Measurements from ENCODE around the gene HAGHL. TPM values are rescaled to one million over a fixed set of nuclear protein-coding genes. Genes with fewer than 3 reads are reported as not detected.
"Not testable (repeated sequence)": the region's sequence is repeated elsewhere in the genome, so short reads cannot be mapped to it uniquely, and the experiment has no call there.

The HAGHL gene
- total and polyA plus RNA-seq, 2 donors (not counting 3 experiments of a cell fraction or from before 2014, with no cell fraction given), result 6.3 to 6.8 TPM

GRCh38 chr16:711548-712320, 15.2 kb upstream of the HAGHL start:
- DNase-seq (ENCODE audit: low read depth, low spot score), result peak; percentile 55
- peak; percentile 40 for FAIRE-seq
- peaks cover 5 to 10% of the 10 kb centered on the region in 2 experiments for H3K27me3 ChIP-seq (ENCODE audit: control insufficient read depth in 2 of 2, insufficient read depth in 2 of 2, low read length in 2 of 2)
- H3K4me2 ChIP-seq (ENCODE audit: insufficient read depth, low read length), result no peak overlapping the region
- intact Hi-C loops (cut with micrococcal nuclease), result loop anchor here (1.0 to 2.0 kb wide), 3 partner anchors 30 to 343 kb away; no protein-coding TSS in a partner anchor
- no peaks in the 10 kb centered on the region for H3K79me2 ChIP-seq (ENCODE audit: control insufficient read depth, insufficient read depth, low read length)
- dilution Hi-C loops (cut with MboI; ENCODE audit: extremely low pct_ligation_motif_present, low sequenced_read_pairs), result no loop called here
- peaks cover 10% of the 10 kb centered on the region for H3K4me1 ChIP-seq (ENCODE audit: control insufficient read depth, extremely low read depth, insufficient read depth, low read length)
- no peaks in the 10 kb centered on the region for H4K20me1 ChIP-seq (replicated peaks; ENCODE audit: control insufficient read depth, extremely low read depth, insufficient read depth, low read length)
- H3K27ac ChIP-seq (ENCODE audit: insufficient read depth, low read depth, low read length), result no peak overlapping the region
- POLR2A ChIA-PET, result no interaction called here
- no peaks in the 10 kb centered on the region for H3K9me1 ChIP-seq (replicated peaks; ENCODE audit: control insufficient read depth, extremely low read depth, insufficient read depth, low read length)
- CTCF ChIA-PET, result interaction anchor here (0.8 to 3.0 kb wide), 15 partner anchors 9 to 345 kb away, joined by 3 to 67 read pairs (median 5); partner anchors contain the start of genes ANTKMT, CHTF18, HAGHL and RPUSD1
- no TSS peak for BruUV-seq (replicated peaks)
- H2AFZ ChIP-seq (ENCODE audit: low read depth, low read length), result no peak overlapping the region
- H3K4me3 ChIP-seq (replicated peaks in 1 of 3; ENCODE audit: insufficient read depth in 1 of 3, low read depth in 1 of 3, low read length in 3 of 3), result no peak overlapping the region
- TF ChIP-seq CTCF (IDR thresholded peaks at IDR 0.05; ENCODE audit: extremely low read depth in 1 of 2, insufficient read depth in 1 of 2, low read depth in 1 of 2, low read length in 2 of 2) (peak; percentile 89 to 99), EZH2 (IDR thresholded peaks at IDR 0.05; ENCODE audit: borderline replicate concordance, low read depth, low read length, severe bottlenecking) (no peak)
- H3K36me3 ChIP-seq (ENCODE audit: control insufficient read depth in 2 of 2, extremely low read depth in 1 of 2, insufficient read depth in 2 of 2, low read length in 2 of 2), result no peaks in the 10 kb centered on the region
- H3K9me3 ChIP-seq (replicated peaks; ENCODE audit: control insufficient read depth, insufficient read depth, low read length), result no peaks in the 10 kb centered on the region
- H3K9ac ChIP-seq (replicated peaks; ENCODE audit: extremely low read depth, insufficient read depth, low read length), result no peak overlapping the region

- H4K20me1 ChIP-seq (replicated peaks; ENCODE audit: control insufficient read depth, extremely low read depth, insufficient read depth, low read length), result not testable (repeated sequence)
- FAIRE-seq, result peak; percentile 53
Measured at GRCh38 chr16:712740-713250, 14.1 kb upstream of the HAGHL start.

More at GRCh38 chr16:712740-713250, 14.1 kb upstream of the HAGHL start:
- H3K27me3 ChIP-seq (ENCODE audit: control insufficient read depth in 2 of 2, insufficient read depth in 2 of 2, low read length in 2 of 2); POLR2A ChIA-PET; H3K4me2 ChIP-seq (ENCODE audit: insufficient read depth, low read length); H3K9me1 ChIP-seq (replicated peaks; ENCODE audit: control insufficient read depth, extremely low read depth, insufficient read depth, low read length); H2AFZ ChIP-seq (ENCODE audit: low read depth, low read length); H3K4me3 ChIP-seq (replicated peaks in 1 of 3; ENCODE audit: insufficient read depth in 1 of 3, low read depth in 1 of 3, low read length in 3 of 3); BruUV-seq (replicated peaks); H3K9ac ChIP-seq (replicated peaks; ENCODE audit: extremely low read depth, insufficient read depth, low read length); H3K27ac ChIP-seq (ENCODE audit: insufficient read depth, low read depth, low read length); H3K9me3 ChIP-seq (replicated peaks; ENCODE audit: control insufficient read depth, insufficient read depth, low read length); H3K36me3 ChIP-seq (ENCODE audit: control insufficient read depth in 2 of 2, extremely low read depth in 1 of 2, insufficient read depth in 2 of 2, low read length in 2 of 2); dilution Hi-C loops (cut with MboI; ENCODE audit: extremely low pct_ligation_motif_present, low sequenced_read_pairs); H3K79me2 ChIP-seq (ENCODE audit: control insufficient read depth, insufficient read depth, low read length); H3K4me1 ChIP-seq (ENCODE audit: control insufficient read depth, extremely low read depth, insufficient read depth, low read length): not testable (repeated sequence)
- CTCF ChIA-PET, result interaction anchor here (0.8 to 3.0 kb wide), 15 partner anchors 9 to 343 kb away, joined by 3 to 67 read pairs (median 5); partner anchors contain the start of genes ANTKMT, CHTF18, HAGHL and RPUSD1
- intact Hi-C loops (cut with micrococcal nuclease), result loop anchor here (1.0 to 2.0 kb wide), 2 partner anchors 29 to 342 kb away; no protein-coding TSS in a partner anchor
- DNase-seq (ENCODE audit: low read depth, low spot score), result peak; percentile 46
- TF ChIP-seq CTCF (IDR thresholded peaks at IDR 0.05; ENCODE audit: extremely low read depth in 1 of 2, insufficient read depth in 1 of 2, low read depth in 1 of 2, low read length in 2 of 2), result peak; percentile 36
- peak; percentile 22 for TF ChIP-seq FOS (IDR thresholded peaks at IDR 0.05; ENCODE audit: borderline replicate concordance, insufficient read depth, low read length)
